ENCODE data around the gene GIPR.
A peak's percentile ranks its signal among the peaks of the same experiment; 100 is the strongest.

Gene GIPR

DNA sequence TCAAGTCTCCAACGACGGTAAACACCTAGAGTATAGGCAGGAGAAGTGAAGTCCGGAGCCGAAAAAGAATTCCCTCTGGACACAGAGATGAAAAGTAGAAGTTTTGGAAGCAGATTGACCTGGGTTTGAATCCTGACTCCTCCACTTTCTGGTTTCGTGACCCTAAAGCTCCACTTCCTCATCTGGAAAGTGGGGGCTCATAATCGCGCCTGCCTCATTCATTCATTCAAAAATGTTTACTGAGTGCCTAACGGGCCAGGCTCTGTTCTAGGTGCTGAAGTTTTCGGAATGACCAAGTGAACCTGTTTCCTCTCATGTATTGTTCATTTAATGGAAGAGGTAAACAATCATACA is 21.7 kb upstream of the GIPR start:
- no peak for DNase-seq (ENCODE audit: low read depth)
- no peak for TF ChIP-seq CTCF (conservative IDR thresholded peaks at IDR 0.05; ENCODE audit: control insufficient read depth, insufficient read depth, low read depth, low read length)
- H3K4me3 ChIP-seq (ENCODE audit: control insufficient read depth, low read depth, low read length): peak overlapping the region; percentile 57

- DNase-seq (ENCODE audit: low read depth): no peak
- H3K4me3 ChIP-seq (ENCODE audit: control insufficient read depth, low read depth, low read length): no peak overlapping the region
- no peak for TF ChIP-seq CTCF (conservative IDR thresholded peaks at IDR 0.05; ENCODE audit: control insufficient read depth, insufficient read depth, low read depth, low read length)
Observed at GRCh38 chr19:45650722-45651121, 17.3 kb upstream of the GIPR start.

GRCh38 chr19:45653634-45654033 is 14.4 kb upstream of the GIPR start:
- H3K4me3 ChIP-seq (ENCODE audit: control insufficient read depth, low read depth, low read length): no peak overlapping the region
- TF ChIP-seq CTCF (conservative IDR thresholded peaks at IDR 0.05; ENCODE audit: control insufficient read depth, insufficient read depth, low read depth, low read length): no peak
- DNase-seq (ENCODE audit: low read depth): peak; percentile 16

- no peak for DNase-seq (ENCODE audit: low read depth)
- no peak overlapping the region for H3K4me3 ChIP-seq (ENCODE audit: control insufficient read depth, low read depth, low read length)
- no peak for TF ChIP-seq CTCF (conservative IDR thresholded peaks at IDR 0.05; ENCODE audit: control insufficient read depth, insufficient read depth, low read depth, low read length)
Observed at GRCh38 chr19:45655073-45655472, 12.9 kb upstream of the GIPR start.

DNA sequence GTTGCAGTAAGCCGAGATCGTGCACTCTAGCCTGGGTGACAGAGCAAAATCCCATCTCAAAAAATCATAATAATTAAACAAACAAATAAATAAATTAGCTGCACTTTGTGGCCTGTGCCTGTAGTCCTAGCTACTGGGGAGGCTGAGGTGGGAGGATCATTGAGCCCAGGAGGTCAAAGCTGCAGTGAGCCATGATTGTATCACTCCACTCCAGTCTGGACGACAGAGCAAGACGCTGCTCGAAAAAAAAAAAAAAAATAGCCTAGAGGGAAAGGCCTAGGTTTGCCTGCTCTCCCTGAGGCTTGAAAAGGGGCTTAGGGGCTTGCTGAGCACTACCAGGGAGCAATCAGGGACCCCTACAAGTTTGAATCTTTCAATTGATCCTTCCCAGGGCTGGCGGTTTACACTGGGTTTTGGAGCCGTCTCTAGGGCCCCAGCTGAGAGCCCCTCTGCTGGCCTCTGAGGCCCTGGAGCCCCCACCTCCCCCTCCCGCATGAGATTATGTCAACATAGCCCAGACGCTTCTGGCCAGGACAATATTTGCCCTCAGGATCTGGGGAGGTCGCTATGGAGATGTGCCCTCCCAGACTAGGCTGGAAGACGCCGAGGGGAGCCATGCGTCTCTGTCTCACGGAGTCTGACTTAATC is 10.4 kb upstream of the GIPR start:
- no peak overlapping the region for H3K4me3 ChIP-seq (ENCODE audit: control insufficient read depth, low read depth, low read length)
- TF ChIP-seq CTCF (conservative IDR thresholded peaks at IDR 0.05; ENCODE audit: control insufficient read depth, insufficient read depth, low read depth, low read length): no peak
- no peak for DNase-seq (ENCODE audit: low read depth)

DNA sequence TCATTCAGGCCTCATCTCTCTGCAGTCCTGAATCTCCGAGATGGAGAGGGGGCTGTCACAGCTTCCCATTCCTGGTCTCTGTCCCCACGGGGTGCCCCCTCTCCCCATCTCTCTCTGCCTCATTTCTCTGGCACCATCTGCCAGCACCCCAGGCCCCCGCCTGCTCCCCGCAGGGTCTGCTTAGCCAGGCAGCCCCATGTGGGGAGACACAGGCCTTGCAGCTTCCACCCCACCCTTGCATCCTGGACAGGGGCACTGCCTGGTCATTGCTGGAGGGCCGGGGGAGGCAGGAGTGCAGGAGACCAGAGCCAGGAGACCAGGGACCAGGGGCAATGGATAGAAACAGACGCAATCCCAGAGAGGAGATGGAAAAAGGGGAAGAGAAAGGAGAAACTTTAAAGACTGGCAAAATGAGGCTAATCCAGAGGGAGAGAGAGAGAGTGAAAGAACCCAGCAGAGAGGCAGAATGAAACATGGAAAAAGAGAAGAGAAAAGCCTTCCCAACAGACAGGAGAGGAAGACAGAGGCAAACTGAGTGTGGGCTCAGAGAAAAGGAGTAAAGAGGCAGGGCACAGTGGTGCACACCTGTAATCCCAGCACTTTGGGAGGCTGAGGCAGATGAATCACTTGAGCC is 8.8 kb upstream of the GIPR start:
- H3K4me3 ChIP-seq (ENCODE audit: control insufficient read depth, low read depth, low read length): no peak overlapping the region
- TF ChIP-seq CTCF (conservative IDR thresholded peaks at IDR 0.05; ENCODE audit: control insufficient read depth, insufficient read depth, low read depth, low read length): no peak
- DNase-seq (ENCODE audit: low read depth): no peak

Data from fibroblast of mammary gland (primary cell).